GM12873 (cell line): ENCODE measurements around the gene TSPAN32.

ENCODE experiments used
- CTCF ChIP-seq: IDR thresholded peaks from 2 replicates; pipeline ENCODE4 v1.5.1; 2012; ENCODE audit warnings: low read depth, mild to moderate bottlenecking, moderate library complexity, low read length, control low read depth; ENCODE audit not compliant: insufficient read depth; ENCODE audit errors: missing control alignments

The TSPAN32 gene

GRCh38 chr11:2359557-2359956 is 57.7 kb downstream of the TSPAN32 start:
- TF ChIP-seq CTCF, result no peak

- TF ChIP-seq CTCF, result no peak
These were observed 58.3 kb downstream of the TSPAN32 start for GRCh38 chr11:2360081-2360642.

- TF ChIP-seq CTCF, result no peak
These were observed 59.8 kb downstream of the TSPAN32 start for GRCh38 chr11:2361565-2361964.

GRCh38 chr11:2362414-2362813 is 60.6 kb downstream of the TSPAN32 start:
- TF ChIP-seq CTCF, result no peak

- TF ChIP-seq CTCF, result no peak
These were observed 61.3 kb downstream of the TSPAN32 start for GRCh38 chr11:2363130-2363529.

- TF ChIP-seq CTCF, result no peak
These were observed 62.0 kb downstream of the TSPAN32 start for GRCh38 chr11:2363577-2364370.

GRCh38 chr11:2365571-2366210 is 63.9 kb downstream of the TSPAN32 start:
- TF ChIP-seq CTCF, result no peak
